ENCODE results near the gene SLC13A4. TPM values are rescaled to one million over a fixed set of nuclear protein-coding genes. Genes with fewer than 3 reads are reported as not detected.

SLC13A4 gene
- total RNA-seq, 2 experiments from 2014 or later, result not detected

- no TSS peak for BruUV-seq (replicated peaks)
- no peaks in the 10 kb centered on the region for H3K9me2 ChIP-seq (ENCODE audit: insufficient read depth, low read length)
- H2AFZ ChIP-seq (ENCODE audit: low read length), result no peak overlapping the region
- CTCF ChIA-PET (ENCODE audit: unreplicated experiment), result no interaction called here
- H3K79me2 ChIP-seq (ENCODE audit: insufficient read depth, low read depth, low read length), result no peaks in the 10 kb centered on the region
- no peaks in the 10 kb centered on the region for H3K36me3 ChIP-seq (ENCODE audit: insufficient read depth, low read length)
- no peak for DNase-seq (ENCODE audit: low spot score)
- no peak overlapping the region for H3K27ac ChIP-seq (ENCODE audit: low read depth, low read length, poor library complexity, severe bottlenecking)
- H3K4me2 ChIP-seq (ENCODE audit: low read length), result no peak overlapping the region
- no peak overlapping the region for H3K4me3 ChIP-seq (ENCODE audit: low read depth, low read length, poor library complexity, severe bottlenecking)
- TF ChIP-seq EZH2phosphoT487 (IDR thresholded peaks at IDR 0.05; ENCODE audit: borderline replicate concordance, low read depth, low read length) (no peak), CTCF (conservative IDR thresholded peaks at IDR 0.05; ENCODE audit: low read length) (no peak)
- no peaks in the 10 kb centered on the region for H3K4me1 ChIP-seq (ENCODE audit: insufficient read depth, low read length, poor library complexity, severe bottlenecking)
- intact Hi-C loops (cut with micrococcal nuclease; ENCODE audit: unreplicated experiment), result loop anchor here (5.0 kb wide), 1 partner anchor 432 kb away; no protein-coding TSS in a partner anchor
- POLR2A ChIA-PET, result interaction anchor here (0.8 kb wide), 1 partner anchor 13 kb away, joined by 3 read pairs; no protein-coding TSS in a partner anchor
- no peaks in the 10 kb centered on the region for H4K20me1 ChIP-seq (ENCODE audit: insufficient read depth, low read length)
- H3K9me3 ChIP-seq (ENCODE audit: low read length), result no peaks in the 10 kb centered on the region
These were observed 14.0 kb downstream of the SLC13A4 start for GRCh38 chr7:135713836-135714470.

GRCh38 chr7:135712796-135713195, 15.2 kb downstream of the SLC13A4 start:
- Histone ChIP-seq H2AFZ (ENCODE audit: low read length) (no peak overlapping the region), H3K79me2 (ENCODE audit: insufficient read depth, low read depth, low read length) (no peaks in the 10 kb centered on the region), H3K4me3 (ENCODE audit: low read depth, low read length, poor library complexity, severe bottlenecking) (no peak overlapping the region), H3K9me2 (ENCODE audit: insufficient read depth, low read length) (no peaks in the 10 kb centered on the region), H3K36me3 (ENCODE audit: insufficient read depth, low read length) (no peaks in the 10 kb centered on the region), H3K4me2 (ENCODE audit: low read length) (no peak overlapping the region), H4K20me1 (ENCODE audit: insufficient read depth, low read length) (no peaks in the 10 kb centered on the region), H3K27ac (ENCODE audit: low read depth, low read length, poor library complexity, severe bottlenecking) (no peak overlapping the region), H3K9me3 (ENCODE audit: low read length) (no peaks in the 10 kb centered on the region), H3K4me1 (ENCODE audit: insufficient read depth, low read length, poor library complexity, severe bottlenecking) (no peaks in the 10 kb centered on the region)
- BruUV-seq (replicated peaks), result no TSS peak
- intact Hi-C loops (cut with micrococcal nuclease; ENCODE audit: unreplicated experiment), result loop anchor here (5.0 kb wide), 1 partner anchor 430 kb away; no protein-coding TSS in a partner anchor
- ChIA-PET POLR2A (interaction anchor here (0.6 to 0.7 kb wide), 3 partner anchors 42 to 1162 kb away, joined by 3 to 4 read pairs (median 3); no protein-coding TSS in a partner anchor), CTCF (ENCODE audit: unreplicated experiment) (no interaction called here)
- TF ChIP-seq CTCF (conservative IDR thresholded peaks at IDR 0.05; ENCODE audit: low read length), result no peak
- TF ChIP-seq EZH2phosphoT487 (IDR thresholded peaks at IDR 0.05; ENCODE audit: borderline replicate concordance, low read depth, low read length), result no peak
- DNase-seq (ENCODE audit: low spot score), result no peak

- peak; percentile 25 for DNase-seq (ENCODE audit: low spot score)
- Histone ChIP-seq H3K9me2 (ENCODE audit: insufficient read depth, low read length) (no peaks in the 10 kb centered on the region), H2AFZ (ENCODE audit: low read length) (no peak overlapping the region), H3K4me1 (ENCODE audit: insufficient read depth, low read length, poor library complexity, severe bottlenecking) (no peaks in the 10 kb centered on the region), H3K4me2 (ENCODE audit: low read length) (no peak overlapping the region), H4K20me1 (ENCODE audit: insufficient read depth, low read length) (no peaks in the 10 kb centered on the region), H3K9me3 (ENCODE audit: low read length) (no peaks in the 10 kb centered on the region), H3K4me3 (ENCODE audit: low read depth, low read length, poor library complexity, severe bottlenecking) (no peak overlapping the region), H3K27ac (ENCODE audit: low read depth, low read length, poor library complexity, severe bottlenecking) (no peak overlapping the region), H3K79me2 (ENCODE audit: insufficient read depth, low read depth, low read length) (no peaks in the 10 kb centered on the region), H3K36me3 (ENCODE audit: insufficient read depth, low read length) (no peaks in the 10 kb centered on the region)
- no TSS peak for BruUV-seq (replicated peaks)
- ChIA-PET CTCF (ENCODE audit: unreplicated experiment) (no interaction called here), POLR2A (interaction anchor here (0.6 to 1.0 kb wide), 6 partner anchors 8 to 1161 kb away, joined by 3 to 4 read pairs (median 3); no protein-coding TSS in a partner anchor)
- TF ChIP-seq EZH2phosphoT487 (IDR thresholded peaks at IDR 0.05; ENCODE audit: borderline replicate concordance, low read depth, low read length), result no peak
- peak; percentile 25; the same call in 1 of the 2 replicates for TF ChIP-seq CTCF (conservative IDR thresholded peaks at IDR 0.05; ENCODE audit: low read length)
- intact Hi-C loops (cut with micrococcal nuclease; ENCODE audit: unreplicated experiment), result loop anchor here (5.0 kb wide), 1 partner anchor 430 kb away; no protein-coding TSS in a partner anchor
These were observed 15.7 kb downstream of the SLC13A4 start for GRCh38 chr7:135712182-135712782.

Data from OCI-LY7 (cell line).